Esophagus muscularis mucosa (tissue), 4 donors: Measurements from ENCODE around the gene ME1. TPM values are rescaled to one million over a fixed set of nuclear protein-coding genes. Genes with fewer than 3 reads are reported as not detected.
"Not testable (repeated sequence)": the region's sequence is repeated elsewhere in the genome, so short reads cannot be mapped to it uniquely, and the experiment has no call there.

ENCODE experiments used
- DNase-seq: peaks from one replicate; pipeline ENCODE4 v3.0.0-alpha.2; 2017; ENCODE audit errors: extremely low spot score
- H3K27ac ChIP-seq, 4 donors: fragments of 200-600 bp; sonication (generic); replicated peaks in 1 of 4; 1 replicate in 3 of 4; 2 replicates in 1 of 4; pipeline ENCODE4 v1.5.1; 2016 to 2019; ENCODE audit warnings: mild to moderate bottlenecking in 1 of 4
- H3K27me3 ChIP-seq, 4 donors: fragments of 200-600 bp; sonication (generic); one replicate each; pipeline versions ENCODE4 v1.5.1 to v1.6.0; 2016 to 2019
- H3K36me3 ChIP-seq, 4 donors: fragments of 200-600 bp; sonication (generic); one replicate each; pipeline ENCODE4 v1.5.1; 2016 to 2019
- H3K4me1 ChIP-seq, 4 donors: fragments of 200-600 bp; sonication (generic); one replicate each; pipeline ENCODE4 v1.5.1; 2016 to 2019
- H3K4me3 ChIP-seq, 4 donors: fragments of 200-600 bp; sonication (generic); 1 replicate in 2 of 4; 2 replicates in 2 of 4; pipeline ENCODE4 v1.5.1; 2016 to 2019; ENCODE audit warnings: mild to moderate bottlenecking in 4 of 4, moderate library complexity in 1 of 4
- H3K9me3 ChIP-seq, 4 donors: fragments of 200-600 bp; sonication (generic); 1 replicate in 3 of 4; 2 replicates in 1 of 4; pipeline ENCODE4 v1.5.1; 2016 to 2019
- EP300 ChIP-seq: sonication (generic); formaldehyde crosslinking; IDR thresholded peaks from one replicate; pipeline ENCODE4 v1.6.1; 2017; ENCODE audit warnings: antibody characterized with exemption
- POLR2A ChIP-seq: fragments of 450-650 bp; IDR thresholded peaks from one replicate; pipeline ENCODE4 v1.6.1; 2017; ENCODE audit warnings: antibody characterized with exemption, moderate library complexity, mild to moderate bottlenecking, low read depth
- POLR2AphosphoS5 ChIP-seq, 2 donors: sonication (generic); formaldehyde crosslinking; IDR thresholded peaks; one replicate each; pipeline ENCODE4 v1.6.1; 2017; ENCODE audit warnings: antibody characterized with exemption in 2 of 2
- WGBS: methylation state at CpG from one replicate; pipeline ENCODE4 v1.1.5; 2018; 5-methylcytosine and 5-hydroxymethylcytosine counted together
- intact Hi-C: fragments of 100-400 bp; cut with DNase I; formaldehyde crosslinking; loops from one replicate; pipeline ENCODE4 v1.15.1; 2023
- total RNA-seq, 4 donors: library from RNA; depleted of rRNA; stranded (reverse); fragments of >200 nt; gene quantifications; one replicate each; pipeline versions ENCODE4 v1.1.0 to v1.2.1, GENCODE V29; 2016
- TF ChIP-seq, protein P1 (sequence below), 3 experiments: fragments of 200-600 bp in 2 of 3; fragments of 450-650 bp in 1 of 3; sonication (generic) in 2 of 3; IDR thresholded peaks; one replicate each; pipeline ENCODE4 v1.5.1; 2017 to 2019; ENCODE audit warnings: antibody characterized with exemption in 3 of 3, mild to moderate bottlenecking in 2 of 3, moderate library complexity in 1 of 3

Gene ME1
- total RNA-seq, 4 donors from 2014 or later, result 15.6 to 25.7 (median 19.3) TPM

DNA sequence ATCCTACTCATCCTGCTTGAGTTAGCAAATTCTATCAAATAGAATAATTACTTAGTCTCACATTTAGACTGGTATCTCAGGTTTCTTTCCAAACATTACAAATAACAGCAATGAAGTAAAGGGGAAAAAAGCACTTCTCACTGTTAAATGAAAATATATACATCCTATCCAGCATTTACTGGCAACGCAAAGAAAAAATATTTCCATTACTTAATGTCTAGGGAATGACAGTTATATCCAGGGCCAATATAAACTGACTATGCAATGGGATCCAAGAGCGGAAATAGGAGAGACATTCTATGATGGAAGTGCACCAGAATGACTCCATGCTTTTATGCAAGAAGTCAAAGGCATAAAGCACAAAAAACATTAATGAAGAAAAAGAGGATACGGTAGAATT is 60.3 kb downstream of the ME1 start:
- Histone ChIP-seq H3K9me3 (no peaks in the 10 kb centered on the region), H3K27ac (no peak overlapping the region), H3K27me3 (no peaks in the 10 kb centered on the region), H3K36me3 (no peaks in the 10 kb centered on the region), H3K4me1 (peaks cover 0 to 13% (median 11%) of the 10 kb centered on the region in 4 donors), H3K4me3 (no peak overlapping the region)
- intact Hi-C loops, result no loop called here
- 67% methylated on average over 3 of the region's 3 CpGs for WGBS
- no peak for DNase-seq
- TF ChIP-seq POLR2AphosphoS5 (IDR thresholded peaks at IDR 0.05), result no peak
- TF ChIP-seq EP300, result no peak
- TF ChIP-seq, protein P1, sequence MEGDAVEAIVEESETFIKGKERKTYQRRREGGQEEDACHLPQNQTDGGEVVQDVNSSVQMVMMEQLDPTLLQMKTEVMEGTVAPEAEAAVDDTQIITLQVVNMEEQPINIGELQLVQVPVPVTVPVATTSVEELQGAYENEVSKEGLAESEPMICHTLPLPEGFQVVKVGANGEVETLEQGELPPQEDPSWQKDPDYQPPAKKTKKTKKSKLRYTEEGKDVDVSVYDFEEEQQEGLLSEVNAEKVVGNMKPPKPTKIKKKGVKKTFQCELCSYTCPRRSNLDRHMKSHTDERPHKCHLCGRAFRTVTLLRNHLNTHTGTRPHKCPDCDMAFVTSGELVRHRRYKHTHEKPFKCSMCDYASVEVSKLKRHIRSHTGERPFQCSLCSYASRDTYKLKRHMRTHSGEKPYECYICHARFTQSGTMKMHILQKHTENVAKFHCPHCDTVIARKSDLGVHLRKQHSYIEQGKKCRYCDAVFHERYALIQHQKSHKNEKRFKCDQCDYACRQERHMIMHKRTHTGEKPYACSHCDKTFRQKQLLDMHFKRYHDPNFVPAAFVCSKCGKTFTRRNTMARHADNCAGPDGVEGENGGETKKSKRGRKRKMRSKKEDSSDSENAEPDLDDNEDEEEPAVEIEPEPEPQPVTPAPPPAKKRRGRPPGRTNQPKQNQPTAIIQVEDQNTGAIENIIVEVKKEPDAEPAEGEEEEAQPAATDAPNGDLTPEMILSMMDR (IDR thresholded peaks at IDR 0.05), result no peak

DNA sequence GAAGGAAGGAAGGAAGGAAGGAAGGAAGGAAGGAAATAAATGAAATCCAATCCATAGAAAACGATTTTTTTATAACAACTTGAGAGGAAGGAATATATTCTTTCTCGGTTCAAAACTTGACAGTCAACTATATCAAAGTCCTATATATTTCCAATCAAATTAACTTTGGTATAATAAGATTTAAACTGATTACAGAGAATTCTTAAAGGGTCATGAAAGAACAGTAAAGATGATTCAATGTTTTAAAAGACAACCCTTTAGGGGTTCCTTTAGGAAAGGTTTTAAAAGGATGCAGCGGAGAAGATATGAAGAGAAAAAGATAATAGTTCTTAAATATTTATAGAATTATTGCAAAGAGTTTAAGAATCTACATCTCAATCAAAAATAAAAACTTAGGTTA is 61.2 kb downstream of the ME1 start:
- no peaks in the 10 kb centered on the region for H3K27me3 ChIP-seq
- no peak overlapping the region for H3K27ac ChIP-seq
- H3K9me3 ChIP-seq, result no peaks in the 10 kb centered on the region
- peaks cover 0 to 15% (median 11%) of the 10 kb centered on the region in 4 donors for H3K4me1 ChIP-seq
- H3K36me3 ChIP-seq, result no peaks in the 10 kb centered on the region
- intact Hi-C loops, result no loop called here
- WGBS, result 93% methylated on average over 3 of the region's 3 CpGs
- DNase-seq, result no peak
- H3K4me3 ChIP-seq, result no peak overlapping the region
- TF ChIP-seq, protein P1 (IDR thresholded peaks at IDR 0.05), result no peak
- TF ChIP-seq POLR2AphosphoS5 (IDR thresholded peaks at IDR 0.05), result no peak
- TF ChIP-seq POLR2A, result no peak
- no peak for TF ChIP-seq EP300

DNA sequence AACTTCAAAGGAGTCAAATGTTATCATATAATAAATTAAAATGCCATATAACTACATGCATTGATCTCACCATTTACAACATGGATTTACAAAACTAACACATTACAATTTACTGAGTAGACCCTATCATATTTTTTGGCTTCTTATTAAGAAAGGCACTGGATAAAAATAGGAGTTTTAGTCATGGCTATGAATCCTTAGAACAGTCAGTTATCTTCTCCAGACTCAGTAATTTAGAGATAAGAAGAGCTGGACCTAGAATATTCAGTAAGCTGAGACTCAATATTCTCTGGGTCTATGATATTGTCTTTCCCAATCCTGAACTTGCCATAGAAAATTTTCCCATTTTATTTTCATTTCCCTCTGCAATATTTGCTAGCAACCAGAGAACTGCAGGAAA is 62.3 kb downstream of the ME1 start:
- DNase-seq, result no peak
- no peak overlapping the region for H3K27ac ChIP-seq
- H3K27me3 ChIP-seq, result no peaks in the 10 kb centered on the region
- H3K4me3 ChIP-seq, result no peak overlapping the region
- H3K9me3 ChIP-seq, result no peaks in the 10 kb centered on the region
- peaks cover 0 to 15% (median 11%) of the 10 kb centered on the region in 4 donors for H3K4me1 ChIP-seq
- H3K36me3 ChIP-seq, result no peaks in the 10 kb centered on the region
- TF ChIP-seq, protein P1 (IDR thresholded peaks at IDR 0.05), result no peak
- no peak for TF ChIP-seq POLR2A
- TF ChIP-seq EP300, result no peak
- no peak for TF ChIP-seq POLR2AphosphoS5 (IDR thresholded peaks at IDR 0.05)
- intact Hi-C loops, result no loop called here

DNA sequence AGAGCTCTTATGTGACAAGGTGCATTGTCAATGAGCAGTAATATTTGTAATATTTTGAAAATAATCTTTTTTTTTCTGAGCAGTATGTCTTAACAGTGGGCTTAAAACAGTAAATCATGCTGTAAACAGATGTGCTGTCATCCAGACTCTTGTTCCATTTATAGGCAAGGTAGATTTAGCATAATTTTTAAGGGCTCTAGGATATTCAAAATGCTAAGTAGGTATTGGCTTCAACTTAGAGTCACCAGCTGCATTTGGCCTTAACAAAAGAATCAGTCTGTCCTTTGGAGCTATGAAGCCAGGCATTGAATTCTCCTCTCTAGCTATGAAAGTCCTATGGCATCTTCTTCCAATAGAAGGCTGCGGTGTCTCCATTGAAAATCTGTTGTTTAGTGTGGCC is 63.7 kb downstream of the ME1 start:
- H3K4me3 ChIP-seq, result no peak overlapping the region
- no peak for DNase-seq
- H3K27ac ChIP-seq, result no peak overlapping the region
- TF ChIP-seq POLR2A, result no peak
- TF ChIP-seq, protein P1 (IDR thresholded peaks at IDR 0.05), result no peak
- no peak for TF ChIP-seq EP300
- no peak for TF ChIP-seq POLR2AphosphoS5 (IDR thresholded peaks at IDR 0.05)
- intact Hi-C loops, result no loop called here
- H3K4me1 ChIP-seq, result peaks cover 0 to 15% (median 11%) of the 10 kb centered on the region in 4 donors
- WGBS, result 100% methylated on average over 1 of the region's 1 CpG
- no peaks in the 10 kb centered on the region for H3K9me3 ChIP-seq
- H3K36me3 ChIP-seq, result peaks cover 0 to 5% (median 0%) of the 10 kb centered on the region in 4 donors
- no peaks in the 10 kb centered on the region for H3K27me3 ChIP-seq

DNA sequence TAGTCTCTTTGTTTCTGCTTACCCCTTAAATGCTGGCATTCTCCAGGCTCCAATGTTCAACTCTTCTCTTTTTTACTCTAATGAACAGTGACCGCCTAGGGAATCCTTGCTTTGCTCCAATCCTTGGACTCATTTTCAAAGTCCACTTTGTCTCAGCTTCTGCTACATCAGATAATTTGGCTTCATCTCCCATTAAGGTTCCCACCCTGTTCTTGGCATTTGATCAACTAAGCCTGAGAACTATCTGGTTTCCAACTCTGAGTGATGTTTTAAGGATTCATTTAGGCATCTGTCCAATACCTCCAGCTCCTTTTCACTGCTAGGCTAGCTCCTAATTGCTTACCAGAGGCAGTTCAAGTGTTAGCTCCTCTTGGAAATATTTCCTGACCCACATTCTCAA is 64.9 kb downstream of the ME1 start:
- WGBS, result 56% methylated on average over 1 of the region's 1 CpG

DNA sequence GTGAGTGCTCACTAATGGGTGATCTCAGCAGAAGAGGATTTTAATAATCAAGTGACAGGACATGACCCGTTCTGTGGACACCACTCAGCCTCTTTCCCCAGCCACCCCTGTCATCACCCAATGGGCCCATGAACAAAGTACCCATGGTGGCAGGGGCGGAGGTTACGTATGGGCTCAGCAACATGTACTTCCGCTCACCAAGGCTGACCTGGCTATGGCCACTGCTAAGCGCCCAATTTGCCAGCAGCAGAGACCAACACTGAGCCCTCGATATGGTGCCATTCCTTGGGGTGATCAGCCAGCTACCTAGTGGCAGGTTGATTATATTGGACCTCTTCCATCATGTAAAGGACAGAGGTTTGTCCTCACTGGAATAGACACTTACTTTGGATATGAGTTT is 68.5 kb downstream of the ME1 start:
- intact Hi-C loops, H3K36me3 ChIP-seq, DNase-seq, H3K27me3 ChIP-seq, H3K27ac ChIP-seq, H3K4me3 ChIP-seq: not testable (repeated sequence)
- 100% methylated on average over 4 of the region's 6 CpGs for WGBS
- H3K9me3 ChIP-seq, result peaks cover 0 to 13% (median 4%) of the 10 kb centered on the region in 4 donors
- H3K4me1 ChIP-seq, result peaks cover 0 to 15% (median 11%) of the 10 kb centered on the region in 4 donors

More for the DNA sequence above, 64.9 kb downstream of the ME1 start:
- Histone ChIP-seq H3K27me3 (no peaks in the 10 kb centered on the region), H3K27ac (no peak overlapping the region), H3K4me3 (no peak overlapping the region), H3K9me3 (no peaks in the 10 kb centered on the region), H3K4me1 (peaks cover 0 to 15% (median 11%) of the 10 kb centered on the region in 4 donors), H3K36me3 (peaks cover 0 to 5% (median 0%) of the 10 kb centered on the region in 4 donors)
- DNase-seq, result no peak
- intact Hi-C loops, result no loop called here
- TF ChIP-seq EP300 (no peak), POLR2AphosphoS5 (IDR thresholded peaks at IDR 0.05) (no peak), POLR2A (no peak)
- TF ChIP-seq, protein P1 (IDR thresholded peaks at IDR 0.05), result no peak
